Pulmonary artery endothelial cell (primary cell): ENCODE data around the gene NEMP2. TPM values are rescaled to one million over a fixed set of nuclear protein-coding genes. Genes with fewer than 3 reads are reported as not detected.

Experiments
- DNase-seq: peaks from one replicate; pipeline ENCODE4 v3.0.0-alpha.2; 2011; ENCODE audit warnings: low read depth, low spot score
- total RNA-seq: library from RNA; depleted of rRNA; stranded (reverse); fragments of >200 nt; gene quantifications from 2 replicates; pipeline ENCODE4 v1.2.3, GENCODE V29; 2014

Gene NEMP2
- total RNA-seq, 1 donor from 2014 or later, result 3.5 TPM

- DNase-seq, result no peak
These were observed 77.3 kb downstream of the NEMP2 start for GRCh38 chr2:190457256-190457655.

GRCh38 chr2:190456833-190457232 lies 77.7 kb downstream of the NEMP2 start:
- DNase-seq, result no peak

DNA sequence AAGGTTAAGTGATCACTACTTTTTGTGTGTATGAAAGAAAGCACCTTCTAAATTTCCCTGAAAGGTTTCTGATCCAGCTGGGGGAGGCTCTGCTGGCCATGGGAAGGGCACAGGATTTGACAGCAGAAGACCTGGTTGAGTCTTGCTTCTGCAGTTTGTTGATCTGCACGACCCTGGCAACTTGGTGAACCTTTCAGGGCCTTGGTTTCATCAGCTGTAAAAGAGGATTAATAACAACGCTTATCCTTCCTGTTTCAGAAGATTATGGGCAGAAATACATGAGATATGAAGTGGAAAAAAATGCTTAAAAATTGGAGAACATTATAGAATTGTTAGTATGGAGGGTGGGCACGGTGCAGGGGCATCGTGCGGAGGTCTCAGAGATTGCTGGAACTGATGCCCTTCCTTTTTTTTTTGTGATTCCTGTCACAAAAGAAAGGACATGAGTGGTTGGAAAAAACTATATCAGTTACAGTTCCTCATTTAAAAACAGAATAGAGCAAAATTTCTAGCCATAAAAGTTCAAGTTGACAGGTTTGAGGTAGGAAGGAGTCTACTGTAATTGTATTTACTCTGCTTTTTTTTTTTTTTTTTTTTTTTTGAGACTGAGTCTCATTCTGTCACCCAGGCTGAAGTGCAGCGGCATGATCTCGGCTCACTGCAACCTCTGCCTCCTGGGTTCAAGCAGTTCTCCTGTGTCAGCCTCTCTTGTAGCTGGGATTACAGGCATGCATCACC lies 79.0 kb downstream of the NEMP2 start:
- no peak for DNase-seq

DNA sequence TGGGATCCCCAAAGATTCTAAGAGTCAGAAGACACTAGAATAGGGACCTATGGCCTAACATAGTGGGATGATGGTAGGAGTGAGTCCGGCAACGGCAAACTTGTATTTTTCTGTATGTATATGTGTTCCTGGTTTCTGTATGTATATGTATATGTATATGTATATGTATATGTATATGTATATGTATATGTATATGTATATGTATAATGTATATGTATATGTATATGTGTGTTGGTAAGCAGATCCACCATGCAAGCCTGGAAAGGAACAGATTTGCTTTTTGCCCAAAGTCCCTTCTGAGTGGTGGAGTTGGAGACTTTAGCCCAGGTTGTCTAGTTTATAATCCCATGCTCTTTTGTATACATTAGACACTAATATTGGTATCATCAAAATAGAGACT lies 79.7 kb downstream of the NEMP2 start:
- DNase-seq, result no peak

Other genes starting within 250 kb of the NEMP2 start
- 14.6 and 20.8 TPM in 2 replicates for gene HIBCH, start 214.9 kb downstream of the NEMP2 start, total RNA-seq
- 14.4 and 15.4 TPM in 2 replicates for gene INPP1, start 191.1 kb downstream of the NEMP2 start, total RNA-seq
- gene MFSD6, start 126.4 kb downstream of the NEMP2 start, total RNA-seq, result 1.2 and 10.0 TPM in 2 replicates
- gene NAB1, start 114.4 kb upstream of the NEMP2 start, total RNA-seq, result 35.6 and 38.7 TPM in 2 replicates